Ascending aorta (tissue), 2 donors: ENCODE results near the gene SLC30A2. TPM values are rescaled to one million over a fixed set of nuclear protein-coding genes. Genes with fewer than 3 reads are reported as not detected.

Experiments
- DNase-seq, 2 donors: peaks; one replicate each; pipeline ENCODE4 v3.0.0-alpha.2; 2019; ENCODE audit warnings: low spot score in 2 of 2
- H3K27ac ChIP-seq, 2 donors: fragments of 200-600 bp; sonication (generic); one replicate each; pipeline ENCODE4 v1.5.1; 2016 to 2017; ENCODE audit warnings: mild to moderate bottlenecking in 1 of 2
- H3K27me3 ChIP-seq: fragments of 200-600 bp; sonication (generic); one replicate; pipeline ENCODE4 v1.5.1; 2017
- H3K36me3 ChIP-seq, 2 donors: fragments of 200-600 bp; sonication (generic); one replicate each; pipeline ENCODE4 v1.5.1; 2016
- H3K4me1 ChIP-seq, 2 donors: fragments of 200-600 bp; sonication (generic); one replicate each; pipeline ENCODE4 v1.5.1; 2016 to 2017; ENCODE audit warnings: mild to moderate bottlenecking in 1 of 2
- H3K4me3 ChIP-seq, 2 donors: fragments of 200-600 bp; sonication (generic); one replicate each; pipeline ENCODE4 v1.5.1; 2016 to 2017; ENCODE audit warnings: mild to moderate bottlenecking in 1 of 2
- H3K9me3 ChIP-seq, 2 donors: fragments of 200-600 bp; sonication (generic); one replicate each; pipeline ENCODE4 v1.5.1; 2016
- CTCF ChIP-seq, 3 experiments: fragments of 200-600 bp in 2 of 3; fragments of 450-650 bp in 1 of 3; sonication (generic) in 2 of 3; IDR thresholded peaks; one replicate each; pipeline ENCODE4 v1.5.1; 2016 to 2019; ENCODE audit warnings: antibody characterized with exemption in 3 of 3, mild to moderate bottlenecking in 1 of 3, moderate library complexity in 1 of 3
- intact Hi-C: fragments of 100-400 bp; cut with DNase I; formaldehyde crosslinking; loops from one replicate; pipeline ENCODE4 v1.15.1; 2023
- total RNA-seq: library from RNA; depleted of rRNA; stranded (reverse); fragments of >200 nt; gene quantifications from one replicate; pipeline ENCODE4 v1.1.0, GENCODE V29; 2016

SLC30A2 gene
- total RNA-seq, 1 donor from 2014 or later, result not detected

GRCh38 chr1:25996966-25997827 is 48.7 kb downstream of the SLC30A2 start:
- H3K36me3 ChIP-seq, result no peaks in the 10 kb centered on the region
- peak overlapping the region; percentile 84 to 86 for H3K27ac ChIP-seq
- no peaks in the 10 kb centered on the region for H3K9me3 ChIP-seq
- H3K27me3 ChIP-seq, result no peaks in the 10 kb centered on the region
- peak overlapping the region; percentile 58 to 75 for H3K4me3 ChIP-seq
- TF ChIP-seq CTCF (IDR thresholded peaks at IDR 0.05), result no peak
- intact Hi-C loops, result loop anchor here (5.0 kb wide), 1 partner anchor 380 kb away; the partner anchor contains the start of gene MAN1C1
- peaks cover 4 to 6% of the 10 kb centered on the region in 2 donors for H3K4me1 ChIP-seq
- peak in 1 of 2 donors; percentile 68 for DNase-seq

- Histone ChIP-seq H3K4me1 (peaks cover 4 to 6% of the 10 kb centered on the region in 2 donors), H3K9me3 (no peaks in the 10 kb centered on the region), H3K36me3 (no peaks in the 10 kb centered on the region), H3K27me3 (no peaks in the 10 kb centered on the region), H3K27ac (no peak overlapping the region), H3K4me3 (no peak overlapping the region)
- no peak for DNase-seq
- intact Hi-C loops, result loop anchor here (5.0 kb wide), 1 partner anchor 377 kb away; the partner anchor contains the start of gene MAN1C1
- TF ChIP-seq CTCF (IDR thresholded peaks at IDR 0.05), result no peak
Observed at GRCh38 chr1:25994402-25995150, 51.3 kb downstream of the SLC30A2 start.

- Histone ChIP-seq H3K4me1 (peaks cover 3 to 4% of the 10 kb centered on the region in 2 donors), H3K4me3 (no peak overlapping the region), H3K27ac (no peak overlapping the region), H3K9me3 (no peaks in the 10 kb centered on the region), H3K27me3 (no peaks in the 10 kb centered on the region), H3K36me3 (peaks cover 0 to 5% of the 10 kb centered on the region in 2 donors)
- intact Hi-C loops, result no loop called here
- TF ChIP-seq CTCF (IDR thresholded peaks at IDR 0.05), result no peak
- DNase-seq, result no peak
Observed at GRCh38 chr1:25993197-25993951, 52.5 kb downstream of the SLC30A2 start.

GRCh38 chr1:25992689-25993171 is 53.2 kb downstream of the SLC30A2 start:
- DNase-seq, result no peak
- H3K36me3 ChIP-seq, result peaks cover 4 to 9% of the 10 kb centered on the region in 2 donors
- intact Hi-C loops, result no loop called here
- H3K27me3 ChIP-seq, result no peaks in the 10 kb centered on the region
- no peak overlapping the region for H3K4me3 ChIP-seq
- H3K9me3 ChIP-seq, result no peaks in the 10 kb centered on the region
- peaks cover 3 to 4% of the 10 kb centered on the region in 2 donors for H3K4me1 ChIP-seq
- H3K27ac ChIP-seq, result no peak overlapping the region
- no peak for TF ChIP-seq CTCF (IDR thresholded peaks at IDR 0.05)
